GM19372 (cell line): Measurements from ENCODE around the gene AP4S1.
"Not testable (repeated sequence)": the region's sequence is repeated elsewhere in the genome, so short reads cannot be mapped to it uniquely, and the experiment has no call there.

Source experiments
- ATAC-seq: cut with Tn5 transposase; IDR thresholded peaks from one replicate; pipeline ENCODE4 v1.9.1; 2021; ENCODE audit warnings: mild to moderate bottlenecking, low read depth, moderate library complexity; ENCODE audit not compliant: unreplicated experiment

The AP4S1 gene

DNA sequence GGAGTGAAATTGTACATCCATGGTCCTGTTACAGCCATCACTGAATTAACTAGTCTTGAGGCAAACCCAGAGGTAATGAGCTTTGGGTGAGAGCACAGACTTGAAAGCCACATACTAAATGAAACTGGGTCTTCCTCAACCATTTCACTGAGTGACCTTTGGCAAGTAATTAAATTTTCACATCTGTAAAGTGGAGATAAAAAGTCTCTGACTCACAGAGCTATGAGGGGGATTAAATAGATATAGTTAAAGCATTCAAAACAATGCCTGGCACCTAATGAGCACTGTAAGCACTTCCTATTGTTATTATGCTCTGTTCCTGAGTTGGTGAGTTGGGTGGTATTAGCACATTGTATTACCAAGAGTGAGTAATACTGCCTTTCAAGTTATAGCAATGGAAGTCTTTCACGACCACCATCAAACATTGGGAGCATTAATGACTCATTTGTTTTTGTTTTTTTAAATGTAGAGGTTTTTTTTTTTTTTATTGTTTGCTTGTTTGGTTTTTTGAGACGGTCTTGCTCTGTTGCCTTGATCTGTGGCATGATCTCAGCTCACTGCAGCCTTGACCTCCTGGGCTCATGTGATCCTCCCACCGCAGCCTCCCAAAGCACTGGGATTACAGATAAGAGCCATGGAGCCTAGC lies 13.2 kb downstream of the AP4S1 start:
- ATAC-seq = no peak

DNA sequence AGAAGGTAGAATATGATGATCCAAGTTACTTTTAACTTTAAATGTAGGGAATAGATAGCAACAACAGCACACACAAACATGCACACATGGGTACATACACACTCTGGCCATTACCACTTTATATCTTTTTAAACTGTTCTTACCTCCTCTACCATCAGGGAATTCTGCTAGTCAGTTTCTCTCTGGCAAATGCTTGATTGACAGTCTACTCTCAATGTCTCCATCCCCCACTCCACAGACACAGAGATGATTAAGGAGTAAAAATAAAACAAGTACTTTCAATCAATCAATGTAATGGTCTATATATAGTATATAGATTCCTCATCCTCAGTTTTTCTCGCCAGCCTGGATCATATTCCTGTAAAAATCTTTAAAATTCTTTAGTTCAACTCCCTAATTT lies 16.9 kb downstream of the AP4S1 start:
- ATAC-seq = no peak

DNA sequence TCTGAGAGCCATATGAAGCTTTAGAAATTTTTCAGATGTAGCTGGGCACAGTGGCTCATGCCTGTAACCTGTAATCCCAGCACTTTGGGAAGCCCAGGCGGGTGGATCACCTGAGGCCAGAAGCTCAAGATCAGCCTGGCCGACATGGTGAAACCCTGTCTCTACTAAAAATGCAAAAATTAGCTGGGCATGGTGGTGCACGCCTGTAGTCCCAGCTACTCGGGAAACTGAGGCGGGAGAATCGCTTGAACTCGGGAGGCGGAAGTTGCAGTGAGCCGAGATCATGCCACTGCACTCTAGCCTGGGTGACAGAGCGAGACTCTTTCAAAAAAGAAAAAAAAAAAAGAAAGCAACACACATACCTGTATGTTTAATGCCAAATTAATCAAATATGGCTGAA lies 17.4 kb downstream of the AP4S1 start:
- ATAC-seq = not testable (repeated sequence)

DNA sequence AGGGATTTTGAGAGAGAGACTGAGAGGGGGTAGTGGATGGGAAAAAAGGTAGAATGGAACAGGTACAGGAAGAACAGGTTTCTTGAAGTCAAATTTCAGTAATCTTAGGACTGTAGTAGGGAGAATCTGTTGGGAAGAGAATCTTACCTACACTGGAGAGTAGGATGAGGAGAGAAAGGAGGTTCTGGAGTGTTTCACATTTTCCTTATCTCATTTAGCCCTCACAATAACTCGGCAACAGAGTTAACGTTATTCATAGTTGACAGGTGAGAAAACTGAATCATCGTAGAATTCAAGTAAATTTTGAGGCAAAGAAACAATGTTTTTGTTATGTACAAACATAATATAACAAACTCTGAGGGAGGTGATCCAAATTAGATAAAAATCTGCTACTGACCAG lies 17.9 kb downstream of the AP4S1 start:
- ATAC-seq = no peak

DNA sequence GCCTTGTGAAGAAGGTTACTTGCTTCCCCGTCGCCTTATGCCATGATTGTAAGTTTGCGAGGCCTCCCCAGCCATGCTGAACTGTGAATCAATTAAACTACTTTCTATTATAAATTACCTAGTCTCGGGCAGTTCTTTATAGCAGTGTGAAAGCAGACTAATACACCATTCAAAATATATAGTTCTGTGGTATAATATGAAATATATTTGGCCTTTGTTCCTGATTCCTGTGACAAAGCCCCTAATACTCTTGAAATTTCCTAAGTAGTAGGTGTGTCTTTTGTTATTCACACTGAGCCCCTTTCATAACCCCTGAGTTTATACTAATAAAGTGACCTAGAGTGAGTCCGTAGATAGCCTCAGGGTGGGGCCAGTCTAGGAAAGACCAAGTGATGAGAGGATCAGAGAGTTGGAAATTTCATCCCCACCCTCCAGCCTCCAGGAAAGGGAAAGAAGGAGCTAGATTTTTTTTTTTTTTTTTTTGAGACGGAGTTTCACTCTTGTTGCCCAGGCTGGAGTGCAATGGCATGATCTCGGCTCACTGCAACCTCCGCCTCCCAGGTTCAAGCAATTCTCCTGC lies 20.1 kb downstream of the AP4S1 start:
- no peak for ATAC-seq

DNA sequence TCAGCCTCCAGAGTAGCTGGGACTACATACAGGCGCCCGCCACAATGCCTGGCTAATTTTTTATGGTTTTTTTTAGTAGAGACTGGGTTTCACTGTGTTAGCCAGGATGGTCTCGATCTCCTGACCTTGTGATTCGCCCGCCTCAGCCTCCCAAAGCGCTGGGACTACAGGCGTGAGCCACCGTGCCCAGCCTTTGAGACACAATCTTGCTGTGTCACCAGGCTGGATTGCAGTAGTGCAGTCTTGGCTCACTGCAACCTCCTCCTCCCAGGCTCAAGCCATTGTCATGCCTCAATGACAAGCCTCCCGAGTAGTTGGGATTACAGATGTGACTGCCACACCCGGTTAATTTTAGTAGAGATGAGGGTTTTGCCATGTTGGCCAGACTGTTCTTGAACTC lies 22.1 kb downstream of the AP4S1 start:
- ATAC-seq = no peak

DNA sequence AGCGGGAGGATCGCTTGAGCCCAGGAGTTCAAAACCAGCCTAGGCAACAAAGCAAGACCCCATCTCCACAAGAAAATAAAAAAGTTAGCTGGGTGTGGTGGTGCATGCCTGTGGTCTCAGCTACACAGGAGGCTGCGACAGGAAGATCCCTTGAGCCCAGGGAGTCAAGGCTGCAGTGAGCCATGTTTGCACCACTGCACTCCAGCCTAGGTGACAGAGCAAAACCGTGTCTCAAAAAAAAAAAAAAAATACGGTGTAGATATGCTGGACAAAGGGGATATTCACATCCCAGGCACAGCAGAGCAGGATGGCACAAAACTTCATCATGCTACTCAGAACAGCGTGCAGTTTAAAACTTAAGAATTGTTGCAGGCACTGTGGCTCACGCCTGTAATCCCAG lies 25.6 kb downstream of the AP4S1 start:
- no peak for ATAC-seq

DNA sequence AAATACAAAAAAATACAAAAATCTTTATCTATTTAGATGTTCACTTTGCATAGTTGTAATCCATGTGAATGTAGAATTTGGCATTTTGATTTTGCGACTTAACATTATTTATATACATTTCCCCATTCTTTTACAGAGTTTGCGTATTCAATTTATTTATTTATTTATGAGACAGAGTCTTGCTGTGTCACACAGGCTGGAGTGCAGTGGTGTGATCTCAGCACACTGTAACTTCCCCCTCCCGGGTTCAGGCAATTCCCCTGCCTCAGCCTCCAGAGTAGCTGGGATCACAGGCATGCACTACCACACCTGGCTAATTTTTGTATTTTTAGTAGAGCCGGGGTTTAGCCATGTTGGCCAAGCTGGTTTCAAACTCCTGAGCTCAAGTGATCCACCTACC lies 26.1 kb downstream of the AP4S1 start:
- ATAC-seq = no peak

DNA sequence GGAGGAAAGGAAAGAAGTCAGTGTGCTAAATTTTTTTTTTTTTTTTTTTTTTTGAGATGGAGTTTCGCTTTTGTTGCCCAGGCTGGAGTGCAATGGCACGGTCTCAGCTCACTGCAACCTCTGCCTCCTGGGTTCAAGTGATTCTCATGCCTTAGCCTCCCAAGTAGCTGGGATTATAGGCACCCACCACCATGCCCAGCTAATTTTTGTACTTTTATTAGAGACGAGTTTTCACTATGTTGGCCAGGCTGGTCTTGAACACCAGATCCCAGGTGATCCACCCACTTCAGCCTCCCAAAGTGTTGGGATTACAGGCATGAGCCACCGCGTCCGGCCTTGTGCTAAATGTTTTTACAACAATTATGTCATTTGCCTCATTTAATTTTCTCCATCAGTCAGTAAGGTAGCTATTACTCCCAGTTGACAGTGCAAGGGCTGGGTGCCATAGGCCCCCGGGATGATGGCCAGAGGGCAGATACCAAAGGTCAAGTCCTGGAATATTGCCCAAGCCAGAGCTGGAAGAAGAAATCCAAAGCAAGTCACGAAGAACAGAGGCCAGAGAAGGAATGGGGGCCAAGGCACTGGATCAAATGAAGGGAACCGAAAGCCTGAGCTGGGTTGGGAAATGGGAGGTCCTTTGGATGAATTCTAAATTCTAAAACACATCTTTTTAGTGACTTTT lies 27.6 kb downstream of the AP4S1 start:
- ATAC-seq = not testable (repeated sequence)

DNA sequence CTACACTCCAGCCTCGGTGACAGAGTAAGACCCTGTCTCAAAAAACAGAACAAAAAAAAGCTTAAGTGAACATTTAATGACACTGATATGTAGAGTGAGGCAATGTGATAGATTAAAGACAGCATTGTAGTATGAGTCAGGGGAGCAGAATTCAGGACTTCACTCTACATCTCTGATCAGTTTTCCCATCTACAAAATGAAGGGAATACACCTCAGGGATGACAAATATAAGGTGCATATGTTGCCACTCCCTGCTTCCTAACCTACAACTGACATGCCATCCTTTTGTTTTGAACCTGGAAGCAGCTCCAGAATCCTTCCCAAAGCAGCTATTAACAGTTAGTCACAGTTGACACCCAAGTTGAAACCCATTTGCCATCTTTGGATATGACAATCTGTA lies 31.6 kb downstream of the AP4S1 start:
- no peak for ATAC-seq

DNA sequence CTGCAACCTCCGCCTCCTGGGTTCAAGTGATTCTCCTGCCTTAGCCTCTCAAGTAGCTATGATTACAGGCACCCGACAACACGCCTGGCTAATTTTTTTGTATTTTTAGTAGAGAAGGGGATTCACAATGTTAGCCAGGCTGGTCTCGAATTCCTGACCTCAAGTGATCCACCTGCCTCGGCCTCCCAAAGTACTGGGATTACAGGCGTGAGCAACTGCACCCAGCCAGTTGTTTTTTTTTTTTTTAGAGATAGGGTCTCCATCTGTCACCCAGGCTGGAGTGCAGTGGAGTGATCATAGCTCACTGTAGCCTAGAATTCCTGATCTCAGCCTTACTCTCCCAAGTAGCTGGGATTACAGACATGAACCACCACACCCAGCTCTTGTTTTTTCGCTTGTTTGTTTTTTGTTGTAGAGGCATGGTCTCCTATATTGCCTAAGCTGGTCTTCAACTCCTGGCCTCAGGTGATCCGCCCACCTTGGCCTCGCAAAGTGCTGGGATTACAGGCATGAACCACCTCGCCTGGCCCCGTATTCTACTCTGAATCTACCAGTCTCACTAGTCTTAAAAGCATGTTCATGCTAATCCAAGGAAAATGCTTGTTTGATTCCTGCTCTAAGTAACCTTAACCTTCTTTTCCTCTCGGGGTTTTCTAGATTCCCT lies 32.4 kb downstream of the AP4S1 start:
- no peak for ATAC-seq

DNA sequence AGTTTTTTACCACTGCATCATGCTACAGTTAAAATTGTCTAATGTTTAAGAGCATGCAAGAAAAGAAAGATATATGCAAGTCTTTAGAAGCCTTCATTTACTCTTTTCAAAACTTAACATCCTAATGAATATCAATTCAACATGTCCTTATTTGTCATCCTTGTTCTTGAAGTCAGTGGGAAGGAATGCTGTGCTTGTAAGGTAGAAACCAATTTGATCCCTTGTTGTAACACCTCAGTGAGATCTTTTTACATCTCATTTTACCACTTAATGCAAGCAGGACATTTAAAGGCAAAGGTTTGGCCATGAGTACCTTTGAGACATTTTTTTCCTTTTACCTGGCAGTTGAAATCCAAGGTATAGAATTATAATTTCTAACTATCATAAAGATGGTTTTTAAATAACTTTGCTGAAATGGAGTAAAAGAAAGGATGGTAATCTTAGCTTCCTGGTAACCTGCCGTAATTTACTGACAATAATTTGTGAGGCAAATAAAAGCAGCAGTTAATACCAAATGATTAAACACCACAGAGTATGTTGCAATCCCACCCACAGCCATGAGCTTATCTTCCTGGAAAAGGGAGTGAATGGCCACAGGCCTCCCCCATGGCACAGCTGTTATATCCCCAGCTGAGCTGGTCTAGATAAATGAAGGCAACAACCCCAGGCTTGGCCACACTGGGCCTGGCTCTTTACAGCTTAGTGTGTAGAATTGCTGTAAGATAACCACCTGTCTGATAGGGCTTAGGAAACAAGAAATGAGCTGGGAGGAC lies 33.9 kb downstream of the AP4S1 start:
- no peak for ATAC-seq

DNA sequence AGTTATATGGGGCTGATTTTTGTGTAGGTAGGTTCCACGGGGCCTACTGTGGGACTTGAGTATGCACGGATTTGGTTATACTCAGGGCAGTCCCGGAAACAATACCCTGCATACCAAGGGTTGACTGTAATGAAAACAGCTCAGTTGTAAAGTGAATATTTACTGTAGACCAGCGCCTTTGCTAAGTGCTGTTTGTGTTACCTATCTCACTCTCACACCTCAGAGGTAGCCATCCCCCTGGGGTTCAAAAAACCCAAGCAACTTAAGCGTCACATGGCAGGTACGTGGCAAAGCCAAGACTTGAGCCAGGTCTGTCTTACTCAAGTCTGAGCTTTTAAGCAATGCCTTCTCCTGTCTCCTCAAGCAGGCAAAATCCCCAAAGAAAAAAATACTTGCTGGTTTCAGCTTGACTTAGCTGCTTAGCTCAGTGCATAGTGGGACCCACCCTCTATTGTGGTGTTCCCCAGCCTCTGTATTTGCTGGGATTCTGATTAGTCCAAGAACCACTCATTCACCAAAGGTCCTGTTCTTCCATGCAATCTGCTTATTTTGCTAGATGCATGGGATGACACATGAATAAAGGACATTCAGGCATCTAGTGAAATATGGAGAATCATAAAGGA lies 34.9 kb downstream of the AP4S1 start:
- ATAC-seq = no peak

DNA sequence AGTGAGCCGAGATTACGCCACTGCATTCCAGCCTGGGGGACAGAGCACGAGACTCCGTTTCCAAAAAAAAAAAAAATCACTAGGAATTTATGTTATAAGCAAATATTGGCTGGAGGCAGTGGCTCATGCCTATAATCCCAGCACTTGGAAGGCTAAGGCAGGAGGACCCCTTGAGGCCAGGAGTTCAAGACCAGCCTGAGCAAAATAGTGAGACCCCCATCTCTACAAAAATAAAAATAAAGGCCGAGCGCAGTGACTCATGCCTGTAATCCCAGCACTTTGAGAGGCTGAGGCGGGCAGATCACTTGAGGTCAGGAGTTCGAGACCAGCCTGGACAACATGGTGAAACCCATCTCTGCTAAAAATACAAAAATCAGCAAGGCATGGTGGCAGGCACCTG lies 37.5 kb downstream of the AP4S1 start:
- not testable (repeated sequence) for ATAC-seq

DNA sequence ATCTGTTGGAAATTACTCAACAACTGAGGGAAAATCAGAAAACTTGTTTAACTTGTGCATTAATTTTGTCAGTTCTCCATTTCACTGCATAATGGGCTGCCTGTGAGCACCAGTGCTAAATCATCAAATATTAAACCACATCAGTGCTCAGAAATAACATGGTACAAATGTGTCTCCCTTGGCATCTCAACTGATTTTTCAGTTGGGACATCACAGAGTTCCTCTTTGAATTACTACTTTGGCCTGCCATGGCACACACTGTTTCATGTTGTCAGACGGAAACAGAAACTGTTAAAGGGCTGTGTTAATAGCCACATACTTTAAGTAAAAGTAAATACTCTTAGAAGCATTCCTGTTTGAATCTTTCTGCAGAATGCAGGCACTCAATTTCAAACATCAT lies 42.8 kb downstream of the AP4S1 start:
- no peak for ATAC-seq

DNA sequence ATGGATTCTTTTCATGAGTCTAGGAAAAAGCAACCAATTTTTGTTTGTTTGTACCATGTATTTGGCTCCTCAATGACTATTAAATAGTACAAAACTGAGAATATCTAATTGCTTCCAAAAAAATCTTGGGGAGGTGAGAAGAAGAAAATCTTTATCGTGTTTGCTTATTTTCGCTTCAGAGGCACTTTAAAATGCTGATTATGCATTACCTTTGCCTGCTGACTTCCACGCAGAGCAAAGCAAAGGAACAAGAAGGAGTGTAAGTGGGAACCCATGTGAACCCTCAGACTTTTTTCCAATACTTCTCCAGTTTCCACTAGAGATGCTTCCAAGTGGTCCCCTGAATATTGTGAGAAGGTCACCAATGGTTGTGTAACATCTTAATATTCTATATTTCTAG lies 43.9 kb downstream of the AP4S1 start:
- no peak for ATAC-seq

DNA sequence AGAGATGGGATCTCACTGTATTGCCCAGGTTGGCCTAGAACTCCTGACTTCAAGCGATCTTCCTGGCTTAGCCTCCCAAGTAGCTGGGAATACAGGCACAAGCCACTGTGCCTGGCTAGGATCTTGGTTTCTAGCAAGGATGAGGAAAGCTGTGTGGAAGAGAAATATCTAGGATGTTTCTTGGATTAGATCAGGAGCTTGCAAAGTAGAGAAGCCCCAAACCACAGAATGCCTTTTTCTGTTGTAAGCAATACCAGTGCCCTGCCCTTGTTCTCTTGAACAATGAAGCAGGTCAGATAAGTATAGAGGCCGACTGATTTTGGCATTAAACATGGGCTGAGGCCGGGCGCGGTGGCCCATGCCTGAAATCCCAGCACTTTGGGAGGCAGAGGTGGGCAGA lies 45.0 kb downstream of the AP4S1 start:
- no peak for ATAC-seq

DNA sequence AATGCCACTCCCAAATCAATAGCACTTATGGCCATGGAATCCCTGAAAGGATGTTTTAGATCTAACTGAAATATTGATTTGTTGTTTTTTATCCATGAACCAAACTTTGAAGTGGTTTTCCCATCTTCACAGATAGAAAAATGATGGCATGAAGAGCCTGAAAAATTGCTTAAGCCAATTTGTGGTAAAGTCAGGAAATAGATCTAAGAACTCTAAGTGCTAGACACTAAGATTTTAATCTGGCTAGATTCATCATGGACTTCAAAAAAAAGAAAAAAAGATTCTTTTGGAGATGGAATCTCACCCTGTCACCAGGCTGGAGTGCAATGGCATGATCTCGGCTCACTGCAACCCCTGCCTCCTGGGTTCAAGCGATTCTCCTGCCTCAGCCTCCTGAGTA lies 45.7 kb downstream of the AP4S1 start:
- no peak for ATAC-seq

DNA sequence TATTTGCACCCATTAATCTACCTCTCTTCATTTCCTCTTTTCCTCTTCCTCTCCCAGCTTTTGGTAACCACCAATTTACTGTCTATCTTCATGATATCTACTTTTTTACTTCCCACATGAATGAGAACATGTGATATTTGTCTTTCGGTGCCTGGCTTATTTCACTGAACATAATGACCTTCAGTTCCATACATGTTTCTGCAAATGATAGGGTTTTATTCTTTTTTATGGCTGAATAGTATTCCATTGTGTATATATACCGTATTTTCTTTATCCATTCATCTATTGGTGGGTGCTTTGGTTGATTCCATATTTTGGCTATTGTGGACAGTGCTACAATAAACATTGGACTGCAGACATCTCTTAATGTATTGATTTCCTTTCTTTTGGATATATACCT lies 49.7 kb downstream of the AP4S1 start:
- ATAC-seq = no peak

DNA sequence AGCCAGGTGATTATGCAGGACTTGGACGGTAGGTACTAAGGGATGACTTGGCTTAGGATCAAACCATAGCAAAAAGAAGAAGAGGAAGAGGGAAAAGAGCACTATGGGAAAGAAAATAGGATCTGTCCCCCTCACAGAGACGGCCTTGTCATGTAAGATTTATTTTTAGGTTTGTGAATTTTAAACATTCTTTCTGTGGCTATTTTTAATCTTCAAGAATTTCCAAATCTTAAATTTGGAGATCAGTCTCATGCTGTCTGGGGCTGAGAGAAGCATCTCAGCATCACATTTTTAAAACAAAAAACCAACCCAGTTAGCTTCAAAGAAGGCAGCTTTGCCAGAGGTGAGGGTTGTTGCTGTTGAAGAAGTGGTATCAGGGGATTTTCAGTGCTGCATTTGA lies 53.3 kb downstream of the AP4S1 start:
- no peak for ATAC-seq
